Measurements from ENCODE around the gene PCDHB14. TPM values are rescaled to one million over a fixed set of nuclear protein-coding genes. Genes with fewer than 3 reads are reported as not detected.

The PCDHB14 gene
- 0.63 and 2.6 TPM in 2 replicates for total RNA-seq

GRCh38 chr5:141223112-141223783 lies at the start of gene PCDHB14:
TSS of gene PCDHB14 (plus strand) at chr5:141223343. CDS start at chr5:141223506, 163 bp downstream.

GRCh38 chr5:141177577-141178191 lies 45.5 kb upstream of the PCDHB14 start, which contains the start of gene PCDHB8:
TSS of gene PCDHB8 (plus strand) at chr5:141177790. CDS start at chr5:141178035, 245 bp downstream.

GRCh38 chr5:141182248-141182647 lies 40.9 kb upstream of the PCDHB14 start, which contains the start of gene PCDHB16:
TSS of gene PCDHB16 (plus strand) at chr5:141182387. CDS start at chr5:141182560, 173 bp downstream.

GRCh38 chr5:141186897-141187512 lies 36.1 kb upstream of the PCDHB14 start, which contains the start of gene PCDHB9:
TSS of gene PCDHB9 (plus strand) at chr5:141187161. CDS start at chr5:141187319, 158 bp downstream.

GRCh38 chr5:141192110-141192725 lies 30.9 kb upstream of the PCDHB14 start, which contains the start of gene PCDHB10:
TSS of gene PCDHB10 (plus strand) at chr5:141192353. CDS start at chr5:141192553, 200 bp downstream.

GRCh38 chr5:141199359-141200235 lies 23.5 kb upstream of the PCDHB14 start, which contains the start of gene PCDHB11:
TSS of gene PCDHB11 (plus strand) at chr5:141199627. CDS start at chr5:141199775, 148 bp downstream.

GRCh38 chr5:141208478-141208877 lies 14.7 kb upstream of the PCDHB14 start, which contains the start of gene PCDHB12:
TSS of gene PCDHB12 (plus strand) at chr5:141208719. CDS start at chr5:141208908, 189 bp downstream.

GRCh38 chr5:141213656-141214339 lies 9.3 kb upstream of the PCDHB14 start, which contains the start of gene PCDHB13:
TSS of gene PCDHB13 (plus strand) at chr5:141213919. CDS start at chr5:141214124, 205 bp downstream.

GRCh38 chr5:141245250-141245717 lies 22.1 kb downstream of the PCDHB14 start, which contains the start of gene PCDHB15:
TSS of gene PCDHB15 (plus strand) at chr5:141245395. CDS start at chr5:141245579, 184 bp downstream.

Other genes with a start within 250 kb of the PCDHB14 start
- gene PCDHB1, start 172.0 kb upstream of the PCDHB14 start, total RNA-seq, result not detected in 2 replicates
- gene PCDHB2, start 128.7 kb upstream of the PCDHB14 start, total RNA-seq, result 1.3 and 8.4 TPM in 2 replicates
- gene PCDHB3, start 122.9 kb upstream of the PCDHB14 start, total RNA-seq, result 0.16 and 0.52 TPM in 2 replicates
- 0.94 TPM in 1 of 2 replicates, not detected in the other for gene PCDHB4, start 101.5 kb upstream of the PCDHB14 start, total RNA-seq
- 0.32 and 3.3 TPM in 2 replicates for gene PCDHB5, start 88.1 kb upstream of the PCDHB14 start, total RNA-seq
- gene PCDHB6, start 73.3 kb upstream of the PCDHB14 start, total RNA-seq, result 0.16 and 0.17 TPM in 2 replicates
- 0.32 and 0.60 TPM in 2 replicates for gene PCDHB7, start 50.7 kb upstream of the PCDHB14 start, total RNA-seq
- 0.32 and 0.69 TPM in 2 replicates for gene PCDHB8, start 45.6 kb upstream of the PCDHB14 start, total RNA-seq
- gene PCDHB16, start 41.0 kb upstream of the PCDHB14 start, total RNA-seq, result 0.16 and 2.1 TPM in 2 replicates
- gene PCDHB9, start 36.2 kb upstream of the PCDHB14 start, total RNA-seq, result 0.16 and 0.69 TPM in 2 replicates
- 0.47 and 1.4 TPM in 2 replicates for gene PCDHB10, start 31.0 kb upstream of the PCDHB14 start, total RNA-seq
- 0.16 and 0.69 TPM in 2 replicates for gene PCDHB11, start 23.7 kb upstream of the PCDHB14 start, total RNA-seq
- 0.16 and 0.86 TPM in 2 replicates for gene PCDHB12, start 14.6 kb upstream of the PCDHB14 start, total RNA-seq
- 0.32 and 0.94 TPM in 2 replicates for gene PCDHB13, start 9.4 kb upstream of the PCDHB14 start, total RNA-seq
- gene PCDHB15, start 22.1 kb downstream of the PCDHB14 start, total RNA-seq, result 0.32 and 0.60 TPM in 2 replicates
- gene SLC25A2, start 80.7 kb downstream of the PCDHB14 start, total RNA-seq, result 0.32 TPM in 1 of 2 replicates, not detected in the other
- gene TAF7, start 97.4 kb downstream of the PCDHB14 start, total RNA-seq, result 67.1 and 89.5 TPM in 2 replicates
- gene PCDHGA1, start 107.2 kb downstream of the PCDHB14 start, total RNA-seq, result 1.3 and 1.9 TPM in 2 replicates
- gene PCDHGA2, start 115.4 kb downstream of the PCDHB14 start, total RNA-seq, result 2.3 and 4.9 TPM in 2 replicates
- 1.0 and 1.9 TPM in 2 replicates for gene PCDHGA3, start 120.5 kb downstream of the PCDHB14 start, total RNA-seq
- gene PCDHGB1, start 126.8 kb downstream of the PCDHB14 start, total RNA-seq, result 1.5 and 3.8 TPM in 2 replicates
- gene PCDHGA4, start 131.7 kb downstream of the PCDHB14 start, total RNA-seq, result 1.1 and 4.7 TPM in 2 replicates
- gene PCDHGB2, start 136.7 kb downstream of the PCDHB14 start, total RNA-seq, result 3.0 and 4.1 TPM in 2 replicates
- 1.6 and 2.0 TPM in 2 replicates for gene PCDHGA5, start 140.8 kb downstream of the PCDHB14 start, total RNA-seq
- 5.1 and 5.4 TPM in 2 replicates for gene PCDHGB3, start 146.9 kb downstream of the PCDHB14 start, total RNA-seq
- gene PCDHGA6, start 150.5 kb downstream of the PCDHB14 start, total RNA-seq, result 2.4 and 3.9 TPM in 2 replicates
- 5.7 and 11.5 TPM in 2 replicates for gene PCDHGA7, start 159.4 kb downstream of the PCDHB14 start, total RNA-seq
- gene PCDHGB4, start 164.4 kb downstream of the PCDHB14 start, total RNA-seq, result 26.7 and 34.0 TPM in 2 replicates
- gene PCDHGA8, start 169.3 kb downstream of the PCDHB14 start, total RNA-seq, result 3.5 and 4.4 TPM in 2 replicates
- 33.0 and 33.1 TPM in 2 replicates for gene PCDHGB5, start 174.6 kb downstream of the PCDHB14 start, total RNA-seq
- 2.9 and 3.8 TPM in 2 replicates for gene PCDHGA9, start 179.4 kb downstream of the PCDHB14 start, total RNA-seq
- 3.0 and 3.7 TPM in 2 replicates for gene PCDHGB6, start 184.7 kb downstream of the PCDHB14 start, total RNA-seq
- gene PCDHGA10, start 189.6 kb downstream of the PCDHB14 start, total RNA-seq, result 2.3 and 7.1 TPM in 2 replicates
- gene PCDHGB7, start 194.3 kb downstream of the PCDHB14 start, total RNA-seq, result 5.2 and 9.9 TPM in 2 replicates
- 7.0 and 12.0 TPM in 2 replicates for gene PCDHGA11, start 197.7 kb downstream of the PCDHB14 start, total RNA-seq
- 7.4 and 15.8 TPM in 2 replicates for gene PCDHGA12, start 207.2 kb downstream of the PCDHB14 start, total RNA-seq